CD14-positive monocyte (primary cell): ENCODE results near the gene MND1. TPM values are rescaled to one million over a fixed set of nuclear protein-coding genes. Genes with fewer than 3 reads are reported as not detected.

Experiments
- DNase-seq, 3 donors: peaks; one replicate each; pipeline ENCODE4 v3.0.0-alpha.2; 2011 to 2022
- H2AFZ ChIP-seq: 2 replicates; pipeline ENCODE4 v1.6.0; 2012; ENCODE audit warnings: mild to moderate bottlenecking, low read depth, low read length, inconsistent platforms; ENCODE audit not compliant: insufficient read depth, poor library complexity, severe bottlenecking
- H3K27ac ChIP-seq, 2 donors: 1 replicate in 1 of 2; 2 replicates in 1 of 2; pipeline ENCODE4 v1.5.1; 2012 to 2013; ENCODE audit warnings: low read length in 2 of 2, control low read depth in 1 of 2, inconsistent platforms in 1 of 2, low read depth in 1 of 2, mild to moderate bottlenecking in 1 of 2
- H3K27me3 ChIP-seq, 2 donors: one replicate each; pipeline versions ENCODE4 v1.6.0 to v1.6.1; 2011 to 2013; ENCODE audit warnings: low read length in 2 of 2; ENCODE audit not compliant: control insufficient read depth in 2 of 2, insufficient read depth in 2 of 2
- H3K36me3 ChIP-seq, 2 donors: replicated peaks in 1 of 2; 1 replicate in 1 of 2; 2 replicates in 1 of 2; pipeline versions ENCODE4 v1.5.1 to v1.6.1; 2012 to 2013; ENCODE audit warnings: low read length in 2 of 2, control low read depth in 1 of 2, inconsistent platforms in 1 of 2, mild to moderate bottlenecking in 1 of 2; ENCODE audit not compliant: insufficient read depth in 2 of 2, control insufficient read depth in 1 of 2
- H3K4me1 ChIP-seq, 2 donors: 1 replicate in 1 of 2; 2 replicates in 1 of 2; pipeline versions ENCODE4 v1.5.1 to v1.6.1; 2012 to 2013; ENCODE audit warnings: low read length in 2 of 2, control low read depth in 1 of 2, inconsistent platforms in 1 of 2, mild to moderate bottlenecking in 1 of 2, moderate library complexity in 1 of 2; ENCODE audit not compliant: insufficient read depth in 2 of 2, control insufficient read depth in 1 of 2
- H3K4me2 ChIP-seq: replicated peaks from 2 replicates; pipeline ENCODE3; 2012; ENCODE audit warnings: low read length, moderate library complexity, mild to moderate bottlenecking; ENCODE audit not compliant: poor library complexity, severe bottlenecking; ENCODE audit errors: extremely low read depth
- H3K4me3 ChIP-seq, 3 experiments: fragments of 200-600 bp in 1 of 3; sonication (generic) in 1 of 3; replicated peaks in 1 of 3; 1 replicate in 2 of 3; 2 replicates in 1 of 3; pipeline ENCODE4 v1.5.1; 2011 to 2013; ENCODE audit warnings: low read length in 3 of 3, mild to moderate bottlenecking in 3 of 3, control low read depth in 2 of 3, low read depth in 2 of 3, inconsistent platforms in 1 of 3, moderate library complexity in 1 of 3
- H3K79me2 ChIP-seq: 2 replicates; pipeline ENCODE4 v1.6.0; 2012; ENCODE audit warnings: mild to moderate bottlenecking, control low read depth, inconsistent platforms, low read length, moderate library complexity; ENCODE audit not compliant: insufficient read depth
- H3K9ac ChIP-seq: 2 replicates; pipeline ENCODE4 v1.6.0; 2017; ENCODE audit warnings: low read length, mild to moderate bottlenecking; ENCODE audit not compliant: insufficient read depth, poor library complexity, severe bottlenecking
- H3K9me3 ChIP-seq, 2 donors: replicated peaks in 1 of 2; 1 replicate in 1 of 2; 2 replicates in 1 of 2; pipeline versions ENCODE4 v1.5.1 to v1.6.1; 2012 to 2013; ENCODE audit warnings: low read length in 2 of 2, control low read depth in 1 of 2; ENCODE audit not compliant: control insufficient read depth in 1 of 2, insufficient read depth in 1 of 2
- H4K20me1 ChIP-seq: 2 replicates; pipeline ENCODE4 v1.6.0; 2012; ENCODE audit warnings: mild to moderate bottlenecking, low read length, control low read depth, moderate library complexity; ENCODE audit not compliant: insufficient read depth
- H3K27ac Mint-ChIP-seq, 7 donors: one replicate each; pipeline ENCODE4 v1.8.0; 2020; ENCODE audit warnings: mild to moderate bottlenecking in 7 of 7, mixed read lengths in 7 of 7, moderate library complexity in 6 of 7, inconsistent platforms in 2 of 7
- H3K27me3 Mint-ChIP-seq, 3 donors: one replicate each; pipeline ENCODE4 v1.8.0; 2021 to 2022; ENCODE audit warnings: low read depth in 3 of 3, mild to moderate bottlenecking in 3 of 3, mixed read lengths in 3 of 3, moderate library complexity in 3 of 3, inconsistent platforms in 1 of 3
- H3K36me3 Mint-ChIP-seq, 2 donors: one replicate each; pipeline ENCODE4 v1.8.0; 2020; ENCODE audit warnings: mixed read lengths in 2 of 2, inconsistent platforms in 1 of 2, mild to moderate bottlenecking in 1 of 2
- H3K4me1 Mint-ChIP-seq: one replicate; pipeline ENCODE4 v1.8.0; 2020; ENCODE audit warnings: mild to moderate bottlenecking, mixed read lengths
- H3K4me3 Mint-ChIP-seq, 2 donors: one replicate each; pipeline ENCODE4 v1.8.0; 2020; ENCODE audit warnings: mild to moderate bottlenecking in 2 of 2, mixed read lengths in 2 of 2, moderate library complexity in 1 of 2
- H3K9me3 Mint-ChIP-seq, 7 donors: one replicate each; pipeline ENCODE4 v1.8.0; 2020 to 2022; ENCODE audit warnings: mixed read lengths in 7 of 7, mild to moderate bottlenecking in 6 of 7, moderate library complexity in 6 of 7, inconsistent platforms in 2 of 7
- CTCF ChIP-seq: fragments of 200-600 bp; IDR thresholded peaks from one replicate; pipeline ENCODE4 v1.8.0; 2022; ENCODE audit warnings: antibody characterized with exemption, mild to moderate bottlenecking
- WGBS: methylation state at CpG from one replicate; pipeline ENCODE4 v1.1.5; 2013; ENCODE audit warnings: missing lambda C conversion rate; ENCODE audit not compliant: insufficient coverage; 5-methylcytosine and 5-hydroxymethylcytosine counted together
- intact Hi-C, 2 donors: fragments of 100-400 bp; cut with micrococcal nuclease; formaldehyde crosslinking; loops; one replicate each; pipeline versions ENCODE4 v1.15.0 to v1.15.1; 2023
- polyA plus RNA-seq, 3 donors: library from polyadenylated mRNA; depleted of rRNA in 1 of 3; unstranded in 2 of 3; stranded (reverse) in 1 of 3; fragments of 300-500 nt in 2 of 3; fragments of >200 nt in 1 of 3; fragmentation: Illumina TruSeq in 2 of 3; gene quantifications; 1 replicate in 2 of 3; 2 replicates in 1 of 3; pipeline ENCODE4 v1.2.3, GENCODE V29; 2012 to 2021

MND1 gene
- polyA plus RNA-seq, 3 donors: not detected

- Mint-ChIP-seq H3K4me3 (no peak overlapping the region), H3K36me3 (peaks cover 5 to 22% of the 10 kb centered on the region in 2 donors), H3K27ac (no peak overlapping the region), H3K4me1 (no peaks in the 10 kb centered on the region), H3K27me3 (no peaks in the 10 kb centered on the region), H3K9me3 (peaks cover 0 to 2% (median 0%) of the 10 kb centered on the region in 7 donors)
- no peak for DNase-seq
- no peak for TF ChIP-seq CTCF
- no peak overlapping the region for H3K27ac ChIP-seq
- H2AFZ ChIP-seq: peak overlapping the region; percentile 13
- no peaks in the 10 kb centered on the region for H3K9me3 ChIP-seq
- no peaks in the 10 kb centered on the region for H3K4me1 ChIP-seq
- H3K4me3 ChIP-seq: no peak overlapping the region
- H4K20me1 ChIP-seq: no peaks in the 10 kb centered on the region
- intact Hi-C loops: no loop called here
- H3K9ac ChIP-seq: no peak overlapping the region
- peaks cover 0 to 26% of the 10 kb centered on the region in 2 donors for H3K36me3 ChIP-seq
- H3K79me2 ChIP-seq: no peaks in the 10 kb centered on the region
- no peak overlapping the region for H3K4me2 ChIP-seq
- H3K27me3 ChIP-seq: no peaks in the 10 kb centered on the region
- 80% methylated on average over 1 of the region's 3 CpGs for WGBS
These were observed 54.2 kb downstream of the MND1 start for GRCh38 chr4:153398713-153399112.

- Mint-ChIP-seq H3K36me3 (peaks cover 5 to 19% of the 10 kb centered on the region in 2 donors), H3K27me3 (no peaks in the 10 kb centered on the region), H3K4me3 (no peak overlapping the region), H3K9me3 (peaks cover 0 to 3% (median 0%) of the 10 kb centered on the region in 7 donors), H3K4me1 (no peaks in the 10 kb centered on the region), H3K27ac (peak overlapping the region in 1 of 7 donors; percentile 27)
- Histone ChIP-seq H3K79me2 (no peaks in the 10 kb centered on the region), H3K4me2 (no peak overlapping the region), H3K4me1 (no peaks in the 10 kb centered on the region), H3K9me3 (no peaks in the 10 kb centered on the region), H3K9ac (no peak overlapping the region), H2AFZ (no peak overlapping the region), H3K4me3 (no peak overlapping the region), H3K27ac (no peak overlapping the region), H3K27me3 (no peaks in the 10 kb centered on the region), H4K20me1 (no peaks in the 10 kb centered on the region), H3K36me3 (peaks cover 0 to 26% of the 10 kb centered on the region in 2 donors)
- no peak for TF ChIP-seq CTCF
- intact Hi-C loops: no loop called here
- WGBS: no CpG with 5 or more reads among the region's 3 CpGs
- DNase-seq: no peak
These were observed 54.9 kb downstream of the MND1 start for GRCh38 chr4:153399358-153399757.
